ENCODE measurements around the gene FAM168B.
"Not testable (repeated sequence)": the region's sequence is repeated elsewhere in the genome, so short reads cannot be mapped to it uniquely, and the experiment has no call there.

The FAM168B gene

GRCh38 chr2:131094463-131095281 lies 1.4 kb upstream of the FAM168B start:
- DNase-seq = no peak

- DNase-seq = peak; percentile 77
Measured at GRCh38 chr2:131093696-131094462, 619 bp upstream of the FAM168B start.

GRCh38 chr2:131092458-131093005 lies 728 bp downstream of the FAM168B start:
- DNase-seq = no peak

- no peak for DNase-seq
Measured at GRCh38 chr2:131085646-131086045, 7.6 kb downstream of the FAM168B start.

GRCh38 chr2:131081190-131081589 lies 12.1 kb downstream of the FAM168B start:
- no peak for DNase-seq

- DNase-seq = not testable (repeated sequence)
Measured at GRCh38 chr2:131079931-131080330, 13.3 kb downstream of the FAM168B start.

- DNase-seq = no peak
Measured at GRCh38 chr2:131077966-131078365, 15.3 kb downstream of the FAM168B start.

GRCh38 chr2:131077182-131077846 lies 15.9 kb downstream of the FAM168B start:
- no peak for DNase-seq

- no peak for DNase-seq
Measured at GRCh38 chr2:131076707-131077106, 16.6 kb downstream of the FAM168B start.

- not testable (repeated sequence) for DNase-seq
Measured at GRCh38 chr2:131075578-131075977, 17.7 kb downstream of the FAM168B start.

- DNase-seq = not testable (repeated sequence)
Measured at GRCh38 chr2:131068172-131068571, 25.1 kb downstream of the FAM168B start.

GRCh38 chr2:131067465-131068125 lies 25.7 kb downstream of the FAM168B start:
- DNase-seq = no peak

- no peak for DNase-seq
Measured at GRCh38 chr2:131064589-131065512, 28.4 kb downstream of the FAM168B start.

GRCh38 chr2:131063501-131064283 lies 29.6 kb downstream of the FAM168B start:
- DNase-seq = no peak

GRCh38 chr2:131058920-131059319 lies 34.3 kb downstream of the FAM168B start:
- no peak for DNase-seq

GRCh38 chr2:131058214-131058843 lies 34.9 kb downstream of the FAM168B start:
- no peak for DNase-seq

GRCh38 chr2:131056932-131057287 lies 36.4 kb downstream of the FAM168B start:
- no peak for DNase-seq

- DNase-seq = no peak
Measured at GRCh38 chr2:131056204-131056931, 36.9 kb downstream of the FAM168B start.
